Measurements from ENCODE around the gene APOBR. TPM values are rescaled to one million over a fixed set of nuclear protein-coding genes. Genes with fewer than 3 reads are reported as not detected.

The APOBR gene
- total RNA-seq, 2 experiments from 2014 or later = 5.5 TPM

DNA sequence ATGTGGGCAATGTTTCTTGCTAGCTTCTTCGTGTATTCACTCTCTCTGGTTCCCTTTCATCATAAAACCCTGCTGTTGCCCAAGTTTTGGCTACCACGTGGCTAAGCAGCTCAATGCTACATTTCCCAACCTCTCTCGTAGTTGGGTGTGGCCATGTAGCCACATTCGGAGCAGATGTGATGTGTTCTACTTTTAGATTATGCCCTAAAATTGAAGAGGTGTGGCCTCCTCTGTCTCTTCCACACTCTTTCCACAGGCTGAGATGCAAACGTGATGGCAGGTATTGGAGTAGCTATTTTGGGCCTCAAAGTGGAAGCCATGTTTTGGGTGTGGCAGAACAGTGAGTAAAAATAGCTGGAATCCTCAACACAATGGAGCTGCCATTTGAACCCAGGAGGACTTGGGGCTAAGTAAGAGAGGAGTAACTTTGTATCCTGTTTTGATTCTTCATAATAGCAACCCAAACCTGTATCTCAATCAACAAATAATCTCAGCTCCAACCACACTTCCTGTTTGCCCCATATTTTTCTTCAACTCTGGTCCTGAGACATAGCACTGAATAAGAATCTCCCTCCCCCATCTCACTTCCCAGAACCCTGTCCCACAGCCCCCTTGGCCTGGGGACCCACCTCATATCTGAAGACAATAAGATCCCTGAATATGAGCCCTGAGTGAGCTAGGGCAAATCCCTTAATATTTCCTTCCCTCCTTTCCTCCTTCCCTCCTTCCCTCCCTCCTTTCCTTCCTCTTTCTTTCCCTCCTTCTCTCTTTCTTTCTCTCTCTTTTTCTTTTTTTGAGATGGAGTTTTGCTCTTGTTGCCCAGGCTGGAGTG is 40.3 kb downstream of the APOBR start:
- ChIA-PET CTCF (interaction anchor here (1.4 kb wide), 1 partner anchor 13 kb away, joined by 4 read pairs; no protein-coding TSS in a partner anchor), POLR2A (interaction anchor here (0.9 to 1.1 kb wide), 2 partner anchors 11 to 19 kb away, joined by 3 read pairs; partner anchors contain the start of gene SGF29)
- Mint-ChIP-seq H3K4me1 (ENCODE audit: low read depth) (peaks cover 16% of the 10 kb centered on the region), H3K27me3 (no peaks in the 10 kb centered on the region), H3K9me3 (no peaks in the 10 kb centered on the region), H3K36me3 (ENCODE audit: low read depth) (no peaks in the 10 kb centered on the region), H3K4me3 (no peak overlapping the region), H3K27ac (peak overlapping the region; percentile 68)
- TF ChIP-seq, protein P1, sequence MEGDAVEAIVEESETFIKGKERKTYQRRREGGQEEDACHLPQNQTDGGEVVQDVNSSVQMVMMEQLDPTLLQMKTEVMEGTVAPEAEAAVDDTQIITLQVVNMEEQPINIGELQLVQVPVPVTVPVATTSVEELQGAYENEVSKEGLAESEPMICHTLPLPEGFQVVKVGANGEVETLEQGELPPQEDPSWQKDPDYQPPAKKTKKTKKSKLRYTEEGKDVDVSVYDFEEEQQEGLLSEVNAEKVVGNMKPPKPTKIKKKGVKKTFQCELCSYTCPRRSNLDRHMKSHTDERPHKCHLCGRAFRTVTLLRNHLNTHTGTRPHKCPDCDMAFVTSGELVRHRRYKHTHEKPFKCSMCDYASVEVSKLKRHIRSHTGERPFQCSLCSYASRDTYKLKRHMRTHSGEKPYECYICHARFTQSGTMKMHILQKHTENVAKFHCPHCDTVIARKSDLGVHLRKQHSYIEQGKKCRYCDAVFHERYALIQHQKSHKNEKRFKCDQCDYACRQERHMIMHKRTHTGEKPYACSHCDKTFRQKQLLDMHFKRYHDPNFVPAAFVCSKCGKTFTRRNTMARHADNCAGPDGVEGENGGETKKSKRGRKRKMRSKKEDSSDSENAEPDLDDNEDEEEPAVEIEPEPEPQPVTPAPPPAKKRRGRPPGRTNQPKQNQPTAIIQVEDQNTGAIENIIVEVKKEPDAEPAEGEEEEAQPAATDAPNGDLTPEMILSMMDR (IDR thresholded peaks at IDR 0.05) = no peak
- intact Hi-C loops (cut with micrococcal nuclease) = no loop called here
- ATAC-seq (no peak), DNase-seq (no peak)

DNA sequence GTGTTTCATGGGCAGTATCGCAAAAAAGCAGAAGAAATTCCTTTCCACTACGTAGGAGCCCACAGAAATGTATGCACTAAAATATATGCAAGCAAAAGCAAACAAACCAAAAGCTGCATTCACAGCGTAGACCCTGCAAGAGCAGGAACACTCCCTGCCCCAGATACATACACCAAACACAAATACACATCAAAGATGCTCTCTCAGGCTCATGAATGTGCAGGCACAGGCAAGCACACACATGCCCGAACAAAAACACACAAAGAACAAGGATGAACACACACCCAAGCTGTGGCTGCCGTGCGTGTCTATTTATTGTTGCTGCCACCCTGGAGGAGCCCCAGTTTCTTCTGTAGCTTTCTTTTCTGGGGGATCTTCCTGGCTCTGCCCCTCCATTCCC is 42.6 kb downstream of the APOBR start:
- intact Hi-C loops (cut with micrococcal nuclease) = no loop called here
- H3K27me3 Mint-ChIP-seq = no peaks in the 10 kb centered on the region
- H3K27ac Mint-ChIP-seq = no peak overlapping the region
- peaks cover 16% of the 10 kb centered on the region for H3K4me1 Mint-ChIP-seq (ENCODE audit: low read depth)
- H3K4me3 Mint-ChIP-seq = no peak overlapping the region
- POLR2A ChIA-PET = no interaction called here
- H3K9me3 Mint-ChIP-seq = no peaks in the 10 kb centered on the region
- DNase-seq (no peak), ATAC-seq (no peak)
- CTCF ChIA-PET = no interaction called here
- TF ChIP-seq, protein P1 (IDR thresholded peaks at IDR 0.05) = no peak
- no peaks in the 10 kb centered on the region for H3K36me3 Mint-ChIP-seq (ENCODE audit: low read depth)

DNA sequence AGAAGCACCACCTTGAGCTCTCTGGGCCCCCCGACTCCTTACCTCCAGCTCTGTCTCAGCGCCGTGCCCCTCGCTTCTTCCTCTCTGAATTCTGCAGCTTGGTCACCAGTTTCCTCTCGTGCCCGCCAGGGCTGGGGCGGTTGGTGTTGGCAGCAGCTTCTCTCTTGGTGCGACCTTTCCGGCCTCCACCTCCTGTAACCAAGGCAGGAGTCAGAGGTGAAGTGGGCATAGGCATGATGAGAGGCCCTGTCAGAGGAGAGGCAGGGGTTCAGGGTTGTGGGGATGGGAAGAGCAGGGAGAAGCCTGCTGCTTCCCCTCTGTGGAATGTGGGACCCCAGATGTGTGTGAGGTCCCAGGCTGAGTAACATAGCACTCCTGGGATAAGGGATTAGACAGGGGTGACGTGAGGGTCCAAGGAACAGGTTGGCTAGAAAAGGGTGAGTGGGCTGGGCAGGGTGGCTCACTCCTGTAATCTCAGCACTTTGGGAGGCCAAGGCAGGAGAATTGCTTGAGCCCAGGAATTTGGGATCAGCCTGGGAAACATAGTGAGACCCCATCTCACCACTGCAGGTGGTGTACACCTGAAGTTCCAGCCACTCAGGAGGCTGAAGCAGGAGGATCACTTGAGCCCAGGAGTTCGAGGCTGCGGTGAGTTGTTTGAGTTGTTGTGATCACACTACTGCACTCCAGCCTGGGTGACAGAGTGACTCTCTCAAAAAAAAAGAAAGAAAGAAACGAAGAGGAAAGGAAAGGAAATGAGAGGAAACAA is 43.7 kb downstream of the APOBR start:
- no peak for ATAC-seq
- no peak for DNase-seq
- Mint-ChIP-seq H3K36me3 (ENCODE audit: low read depth) (no peaks in the 10 kb centered on the region), H3K4me1 (ENCODE audit: low read depth) (peaks cover 19% of the 10 kb centered on the region), H3K9me3 (no peaks in the 10 kb centered on the region), H3K4me3 (no peak overlapping the region), H3K27me3 (no peaks in the 10 kb centered on the region), H3K27ac (no peak overlapping the region)
- intact Hi-C loops (cut with micrococcal nuclease) = no loop called here
- CTCF ChIA-PET = no interaction called here
- POLR2A ChIA-PET = no interaction called here
- TF ChIP-seq, protein P1 (IDR thresholded peaks at IDR 0.05) = no peak

DNA sequence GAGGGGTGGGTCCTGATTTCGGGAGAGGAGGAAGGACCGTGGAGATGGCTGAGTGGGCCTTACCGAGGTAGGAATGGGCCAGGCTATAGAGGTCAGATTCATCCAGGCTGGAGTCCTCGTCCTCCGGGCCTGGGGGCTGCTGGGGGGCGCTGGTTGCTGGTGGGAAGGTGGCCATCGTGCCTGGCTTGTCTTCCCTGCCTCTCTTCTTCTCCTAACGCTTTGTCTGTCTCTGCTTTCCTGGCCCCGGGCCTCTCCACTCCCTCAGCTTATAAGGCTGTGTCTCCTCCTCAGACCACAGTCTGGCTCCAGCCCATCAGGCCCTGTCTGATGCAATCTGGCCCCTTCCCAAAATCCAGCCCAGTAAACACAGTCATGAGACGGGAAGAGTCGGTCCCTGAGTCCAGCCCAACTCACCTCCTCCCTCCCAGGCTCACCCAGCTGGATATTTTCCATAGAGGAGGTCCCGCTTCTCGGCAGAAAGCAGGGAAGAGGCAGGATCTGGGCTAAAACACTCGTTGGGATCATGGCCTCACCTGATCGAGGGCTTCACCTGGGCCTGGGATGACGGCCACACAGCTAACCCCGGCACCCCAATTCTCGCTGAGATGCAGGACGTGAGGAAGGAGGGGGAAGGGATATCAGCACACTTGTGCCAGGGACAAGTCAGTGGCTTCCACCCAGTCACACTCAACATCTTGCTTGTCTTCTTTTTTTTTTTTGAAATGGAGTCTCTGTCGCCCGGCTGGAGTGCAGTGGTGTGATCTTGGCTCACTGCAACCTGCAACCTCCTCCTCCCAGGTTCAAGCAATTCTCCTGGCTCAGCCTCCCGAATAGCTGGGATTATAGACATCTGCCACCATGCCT is 44.5 kb downstream of the APOBR start, which contains the start of gene NUPR1:
NUPR1 (minus strand) TSS at position 242 of the 864 bp plus-strand sequence; CDS start at position 175, 67 bp downstream.
- ChIA-PET POLR2A (no interaction called here), CTCF (no interaction called here)
- TF ChIP-seq, protein P1 (IDR thresholded peaks at IDR 0.05) = no peak
- Mint-ChIP-seq H3K36me3 (ENCODE audit: low read depth) (no peaks in the 10 kb centered on the region), H3K9me3 (no peaks in the 10 kb centered on the region), H3K27ac (no peak within 1 kb of the TSS), H3K27me3 (no peaks in the 10 kb centered on the region), H3K4me1 (ENCODE audit: low read depth) (peaks cover 19% of the 10 kb centered on the region), H3K4me3 (no peak within 1 kb of the TSS)
- intact Hi-C loops (cut with micrococcal nuclease) = no loop called here
- no peak for DNase-seq
- ATAC-seq = no peak
